ENCODE data around the gene GRIA1. TPM values are rescaled to one million over a fixed set of nuclear protein-coding genes. Genes with fewer than 3 reads are reported as not detected.

GRIA1 gene
- total RNA-seq, 4 donors from 2014 or later, result 1.7 TPM; not detected in 3

- Histone ChIP-seq H3K36me3 (no peaks in the 10 kb centered on the region), H3K4me1 (no peaks in the 10 kb centered on the region), H3K9me3 (no peaks in the 10 kb centered on the region), H3K27me3 (no peaks in the 10 kb centered on the region), H3K4me3 (no peak overlapping the region), H3K27ac (no peak overlapping the region)
- TF ChIP-seq POLR2A (IDR thresholded peaks at IDR 0.05) (no peak), CTCF (IDR thresholded peaks at IDR 0.05) (no peak)
- DNase-seq, result no peak
These were observed 279.6 kb downstream of the GRIA1 start for GRCh38 chr5:153770066-153770465.

GRCh38 chr5:153774686-153775085, 284.2 kb downstream of the GRIA1 start:
- Histone ChIP-seq H3K27me3 (no peaks in the 10 kb centered on the region), H3K9me3 (no peaks in the 10 kb centered on the region), H3K36me3 (no peaks in the 10 kb centered on the region), H3K27ac (no peak overlapping the region), H3K4me3 (no peak overlapping the region), H3K4me1 (no peaks in the 10 kb centered on the region)
- TF ChIP-seq POLR2A (IDR thresholded peaks at IDR 0.05), result no peak
- no peak for DNase-seq

GRCh38 chr5:153775923-153776322, 285.5 kb downstream of the GRIA1 start:
- Histone ChIP-seq H3K27me3 (no peaks in the 10 kb centered on the region), H3K36me3 (no peaks in the 10 kb centered on the region), H3K4me1 (no peaks in the 10 kb centered on the region), H3K9me3 (no peaks in the 10 kb centered on the region), H3K27ac (no peak overlapping the region), H3K4me3 (no peak overlapping the region)
- DNase-seq, result no peak
- TF ChIP-seq CTCF (IDR thresholded peaks at IDR 0.05) (no peak), POLR2A (IDR thresholded peaks at IDR 0.05) (no peak)

GRCh38 chr5:153777681-153778581, 287.5 kb downstream of the GRIA1 start:
- H3K27me3 ChIP-seq, result no peaks in the 10 kb centered on the region
- TF ChIP-seq CTCF (IDR thresholded peaks at IDR 0.05), result no peak
- TF ChIP-seq POLR2A (IDR thresholded peaks at IDR 0.05), result no peak

GRCh38 chr5:153779836-153780235, 289.4 kb downstream of the GRIA1 start:
- H3K4me1 ChIP-seq, result no peaks in the 10 kb centered on the region
- DNase-seq, result no peak
- no peak overlapping the region for H3K27ac ChIP-seq
- no peaks in the 10 kb centered on the region for H3K27me3 ChIP-seq
- H3K9me3 ChIP-seq, result no peaks in the 10 kb centered on the region
- no peaks in the 10 kb centered on the region for H3K36me3 ChIP-seq
- TF ChIP-seq POLR2A (IDR thresholded peaks at IDR 0.05), result no peak
- TF ChIP-seq CTCF (IDR thresholded peaks at IDR 0.05), result no peak
- H3K4me3 ChIP-seq, result no peak overlapping the region

More at GRCh38 chr5:153777681-153778581, 287.5 kb downstream of the GRIA1 start:
- no peaks in the 10 kb centered on the region for H3K4me1 ChIP-seq
- no peak overlapping the region for H3K27ac ChIP-seq
- no peaks in the 10 kb centered on the region for H3K9me3 ChIP-seq
- DNase-seq, result no peak
- no peaks in the 10 kb centered on the region for H3K36me3 ChIP-seq
- no peak overlapping the region for H3K4me3 ChIP-seq

GRCh38 chr5:153780876-153781705, 290.6 kb downstream of the GRIA1 start:
- no peak for DNase-seq
- H3K36me3 ChIP-seq, result no peaks in the 10 kb centered on the region
- H3K4me3 ChIP-seq, result no peak overlapping the region
- no peak overlapping the region for H3K27ac ChIP-seq
- no peaks in the 10 kb centered on the region for H3K9me3 ChIP-seq
- no peaks in the 10 kb centered on the region for H3K27me3 ChIP-seq
- H3K4me1 ChIP-seq, result no peaks in the 10 kb centered on the region
- TF ChIP-seq CTCF (IDR thresholded peaks at IDR 0.05), result no peak
